Duodenal mucosa (tissue), 2 donors: Measurements from ENCODE around the gene ATXN7L2.

Experiments used
- H3K27ac ChIP-seq: one replicate; pipeline ENCODE4 v1.7.0; 2013; ENCODE audit warnings: low read depth, low read length
- H3K27me3 ChIP-seq, 2 donors: one replicate each; pipeline ENCODE4 v1.7.0; 2013; ENCODE audit warnings: low read length in 2 of 2, control low read depth in 1 of 2; ENCODE audit not compliant: insufficient read depth in 2 of 2, control insufficient read depth in 1 of 2
- H3K36me3 ChIP-seq, 2 donors: one replicate each; pipeline ENCODE4 v1.7.0; 2013; ENCODE audit warnings: low read length in 2 of 2, control low read depth in 1 of 2; ENCODE audit not compliant: insufficient read depth in 2 of 2, control insufficient read depth in 1 of 2
- H3K4me1 ChIP-seq, 2 donors: one replicate each; pipeline ENCODE4 v1.7.0; 2013; ENCODE audit warnings: low read length in 2 of 2, control low read depth in 1 of 2; ENCODE audit not compliant: insufficient read depth in 2 of 2, control insufficient read depth in 1 of 2
- H3K4me3 ChIP-seq, 2 donors: one replicate each; pipeline ENCODE4 v1.7.0; 2013; ENCODE audit warnings: low read length in 2 of 2, low read depth in 1 of 2
- H3K9ac ChIP-seq, 2 donors: one replicate each; pipeline ENCODE4 v1.7.0; 2013; ENCODE audit warnings: low read length in 2 of 2, low read depth in 1 of 2
- H3K9me3 ChIP-seq, 2 donors: one replicate each; pipeline ENCODE4 v1.7.0; 2013; ENCODE audit warnings: low read length in 2 of 2, control low read depth in 1 of 2; ENCODE audit not compliant: control insufficient read depth in 1 of 2

Gene ATXN7L2

GRCh38 chr1:109475261-109475660 is 8.4 kb upstream of the ATXN7L2 start:
- Histone ChIP-seq H3K27me3 (peaks cover 8 to 11% of the 10 kb centered on the region in 2 donors), H3K4me1 (no peaks in the 10 kb centered on the region), H3K9ac (no peak overlapping the region), H3K9me3 (no peaks in the 10 kb centered on the region), H3K36me3 (no peaks in the 10 kb centered on the region), H3K27ac (no peak overlapping the region), H3K4me3 (no peak overlapping the region)

- no peaks in the 10 kb centered on the region for H3K36me3 ChIP-seq
These were observed 6.9 kb upstream of the ATXN7L2 start for GRCh38 chr1:109476825-109477224.

GRCh38 chr1:109477821-109478220 is 5.9 kb upstream of the ATXN7L2 start:
- Histone ChIP-seq H3K27me3 (peaks cover 0 to 8% of the 10 kb centered on the region in 2 donors), H3K4me3 (no peak overlapping the region), H3K9me3 (no peaks in the 10 kb centered on the region), H3K36me3 (no peaks in the 10 kb centered on the region), H3K4me1 (peaks cover 0 to under 1% of the 10 kb centered on the region in 2 donors), H3K27ac (no peak overlapping the region), H3K9ac (no peak overlapping the region)

More at GRCh38 chr1:109476825-109477224, 6.9 kb upstream of the ATXN7L2 start:
- H3K9ac ChIP-seq, result no peak overlapping the region
- no peak overlapping the region for H3K27ac ChIP-seq
- H3K9me3 ChIP-seq, result no peaks in the 10 kb centered on the region
- H3K4me1 ChIP-seq, result no peaks in the 10 kb centered on the region
- H3K27me3 ChIP-seq, result peaks cover 0 to 3% of the 10 kb centered on the region in 2 donors
- H3K4me3 ChIP-seq, result no peak overlapping the region

- no peak overlapping the region for H3K9ac ChIP-seq
- no peak overlapping the region for H3K4me3 ChIP-seq
- no peaks in the 10 kb centered on the region for H3K36me3 ChIP-seq
- H3K9me3 ChIP-seq, result no peaks in the 10 kb centered on the region
- H3K27ac ChIP-seq, result no peak overlapping the region
- H3K4me1 ChIP-seq, result peaks cover 6 to 7% of the 10 kb centered on the region in 2 donors
- H3K27me3 ChIP-seq, result peaks cover 0 to 8% of the 10 kb centered on the region in 2 donors
These were observed 4.9 kb upstream of the ATXN7L2 start for GRCh38 chr1:109478806-109479205.

- Histone ChIP-seq H3K36me3 (no peaks in the 10 kb centered on the region), H3K27ac (no peak overlapping the region), H3K27me3 (peaks cover 0 to 8% of the 10 kb centered on the region in 2 donors), H3K9me3 (no peaks in the 10 kb centered on the region), H3K9ac (no peak overlapping the region), H3K4me1 (peaks cover 6 to 10% of the 10 kb centered on the region in 2 donors), H3K4me3 (no peak overlapping the region)
These were observed 4.4 kb upstream of the ATXN7L2 start for GRCh38 chr1:109479311-109479710.

GRCh38 chr1:109479901-109480300 is 3.8 kb upstream of the ATXN7L2 start:
- no peaks in the 10 kb centered on the region for H3K9me3 ChIP-seq
- no peaks in the 10 kb centered on the region for H3K36me3 ChIP-seq
- H3K9ac ChIP-seq, result no peak overlapping the region
- H3K4me1 ChIP-seq, result peaks cover 12 to 16% of the 10 kb centered on the region in 2 donors
- peaks cover 0 to 8% of the 10 kb centered on the region in 2 donors for H3K27me3 ChIP-seq
- H3K27ac ChIP-seq, result no peak overlapping the region
- no peak overlapping the region for H3K4me3 ChIP-seq

GRCh38 chr1:109481646-109482045 is 2.1 kb upstream of the ATXN7L2 start:
- H3K27ac ChIP-seq, result no peak overlapping the region
- H3K4me3 ChIP-seq, result no peak overlapping the region
- H3K9ac ChIP-seq, result no peak overlapping the region
- no peaks in the 10 kb centered on the region for H3K36me3 ChIP-seq
- no peaks in the 10 kb centered on the region for H3K9me3 ChIP-seq
- peaks cover 0 to 8% of the 10 kb centered on the region in 2 donors for H3K27me3 ChIP-seq
- H3K4me1 ChIP-seq, result peaks cover 13 to 16% of the 10 kb centered on the region in 2 donors

GRCh38 chr1:109482242-109482641 is 1.5 kb upstream of the ATXN7L2 start:
- H3K9me3 ChIP-seq, result no peaks in the 10 kb centered on the region
- peaks cover 0 to 8% of the 10 kb centered on the region in 2 donors for H3K27me3 ChIP-seq
- no peak overlapping the region for H3K9ac ChIP-seq
- H3K4me1 ChIP-seq, result peaks cover 13 to 16% of the 10 kb centered on the region in 2 donors
- no peak overlapping the region for H3K4me3 ChIP-seq
- H3K27ac ChIP-seq, result no peak overlapping the region
- no peaks in the 10 kb centered on the region for H3K36me3 ChIP-seq

GRCh38 chr1:109482791-109483671 is 674 bp upstream of the ATXN7L2 start:
- Histone ChIP-seq H3K4me1 (peaks cover 13 to 16% of the 10 kb centered on the region in 2 donors), H3K9ac (peak overlapping the region in 1 of 2 donors; percentile 12), H3K27ac (no peak overlapping the region), H3K4me3 (peak overlapping the region; percentile 86 to 90), H3K9me3 (no peaks in the 10 kb centered on the region), H3K27me3 (peaks cover 0 to 5% of the 10 kb centered on the region in 2 donors), H3K36me3 (peaks cover 0 to 4% of the 10 kb centered on the region in 2 donors)

- Histone ChIP-seq H3K27ac (no peak overlapping the region), H3K9me3 (no peaks in the 10 kb centered on the region), H3K27me3 (peaks cover 0 to 5% of the 10 kb centered on the region in 2 donors), H3K9ac (peak overlapping the region; percentile 34 to 72), H3K4me3 (peak overlapping the region; percentile 70 to 96), H3K36me3 (peaks cover 0 to 11% of the 10 kb centered on the region in 2 donors), H3K4me1 (peaks cover 13 to 16% of the 10 kb centered on the region in 2 donors)
These were observed 842 bp downstream of the ATXN7L2 start for GRCh38 chr1:109484519-109484975.
